Transverse colon (tissue), 4 donors: ENCODE data around the gene MTHFD1L. TPM values are rescaled to one million over a fixed set of nuclear protein-coding genes. Genes with fewer than 3 reads are reported as not detected.

Experiments
- DNase-seq: peaks from one replicate; pipeline ENCODE4 v3.0.0-alpha.2; 2019
- H3K27ac ChIP-seq, 4 donors: fragments of 200-600 bp; sonication (generic); 2 replicates each; pipeline ENCODE4 v1.5.1; 2016 to 2018; ENCODE audit warnings: inconsistent platforms in 4 of 4
- H3K27me3 ChIP-seq: fragments of 200-600 bp; sonication (generic); 2 replicates; pipeline ENCODE4 v1.5.1; 2017; ENCODE audit warnings: inconsistent platforms
- H3K36me3 ChIP-seq, 4 donors: fragments of 200-600 bp; sonication (generic); 2 replicates each; pipeline ENCODE4 v1.5.1; 2017 to 2019; ENCODE audit warnings: inconsistent platforms in 4 of 4
- H3K4me1 ChIP-seq, 4 donors: fragments of 200-600 bp; sonication (generic); 2 replicates each; pipeline ENCODE4 v1.5.1; 2017 to 2020; ENCODE audit warnings: inconsistent platforms in 4 of 4
- H3K4me3 ChIP-seq, 4 donors: fragments of 200-600 bp; sonication (generic); 1 replicate in 1 of 4; 2 replicates in 3 of 4; pipeline versions ENCODE4 v1.5.1 to v1.6.1; 2017 to 2019; ENCODE audit warnings: inconsistent platforms in 4 of 4
- H3K9me3 ChIP-seq, 2 donors: fragments of 200-600 bp; sonication (generic); 2 replicates each; pipeline ENCODE4 v1.5.1; 2017 to 2019; ENCODE audit warnings: inconsistent platforms in 2 of 2
- EP300 ChIP-seq: sonication (generic); formaldehyde crosslinking; IDR thresholded peaks from one replicate; pipeline ENCODE4 v1.6.1; 2017; ENCODE audit warnings: antibody characterized with exemption, low read depth
- POLR2A ChIP-seq: fragments of 450-650 bp; IDR thresholded peaks from one replicate; pipeline ENCODE4 v1.6.1; 2016; ENCODE audit warnings: antibody characterized with exemption, mild to moderate bottlenecking, moderate library complexity
- POLR2AphosphoS5 ChIP-seq, 3 donors: sonication (generic); formaldehyde crosslinking; IDR thresholded peaks; one replicate each; pipeline ENCODE4 v1.6.1; 2016; ENCODE audit warnings: antibody characterized with exemption in 3 of 3
- WGBS, 2 donors: methylation state at CpG; one replicate each; pipeline ENCODE4 v1.1.5; 2018; ENCODE audit warnings: low coverage in 1 of 2; 5-methylcytosine and 5-hydroxymethylcytosine counted together
- in situ Hi-C, 4 donors: fragments of 200-750 bp; cut with MboI; loops; one replicate each; pipeline versions ENCODE4 v1.15.0 to v1.15.1; 2017; ENCODE audit warnings: low sequenced_read_pairs in 3 of 4, low pct_ligation_motif_present in 1 of 4, low pct_unique_long_range_greater_than_20kb in 1 of 4
- intact Hi-C: fragments of 100-400 bp; cut with DNase I; formaldehyde crosslinking; loops from one replicate; pipeline ENCODE4 v1.15.1; 2023; ENCODE audit warnings: low total_unique reads
- total RNA-seq, 4 donors: library from RNA; depleted of rRNA; stranded (reverse); fragments of >200 nt; gene quantifications; one replicate each; pipeline ENCODE4 v1.1.0, GENCODE V29; 2016
- TF ChIP-seq, protein P1 (sequence below), 5 experiments: fragments of 200-600 bp in 3 of 5; fragments of 450-650 bp in 2 of 5; sonication (generic) in 3 of 5; IDR thresholded peaks; 1 replicate in 2 of 5; 2 replicates in 3 of 5; pipeline ENCODE4 v1.5.1; 2016 to 2017; ENCODE audit warnings: antibody characterized with exemption in 5 of 5, inconsistent platforms in 3 of 5, mild to moderate bottlenecking in 2 of 5, moderate library complexity in 1 of 5

The MTHFD1L gene
- total RNA-seq, 4 donors from 2014 or later, result 0.82 to 10.1 (median 5.4) TPM

DNA sequence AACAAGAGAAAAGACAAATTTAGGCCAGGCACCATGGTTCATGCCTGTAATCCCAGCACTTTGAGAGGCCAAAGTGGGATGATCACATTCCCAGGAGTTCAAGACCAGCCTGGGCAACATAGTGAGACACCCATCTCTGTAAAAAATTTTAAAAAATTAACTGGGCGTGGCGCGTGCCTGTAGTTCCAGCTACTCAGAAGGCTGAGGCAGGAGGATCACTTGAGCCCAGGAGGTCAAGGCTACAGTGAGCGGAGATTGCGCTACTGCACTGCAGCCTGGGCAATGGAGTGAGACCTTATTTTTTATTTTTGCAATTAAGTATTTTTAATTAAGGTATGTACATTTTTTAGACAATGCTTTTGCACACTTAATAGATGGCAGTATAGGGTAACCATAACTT is 3.3 kb downstream of the MTHFD1L start:
- no peak overlapping the region for H3K27ac ChIP-seq
- no peak overlapping the region for H3K4me3 ChIP-seq
- TF ChIP-seq, protein P1, sequence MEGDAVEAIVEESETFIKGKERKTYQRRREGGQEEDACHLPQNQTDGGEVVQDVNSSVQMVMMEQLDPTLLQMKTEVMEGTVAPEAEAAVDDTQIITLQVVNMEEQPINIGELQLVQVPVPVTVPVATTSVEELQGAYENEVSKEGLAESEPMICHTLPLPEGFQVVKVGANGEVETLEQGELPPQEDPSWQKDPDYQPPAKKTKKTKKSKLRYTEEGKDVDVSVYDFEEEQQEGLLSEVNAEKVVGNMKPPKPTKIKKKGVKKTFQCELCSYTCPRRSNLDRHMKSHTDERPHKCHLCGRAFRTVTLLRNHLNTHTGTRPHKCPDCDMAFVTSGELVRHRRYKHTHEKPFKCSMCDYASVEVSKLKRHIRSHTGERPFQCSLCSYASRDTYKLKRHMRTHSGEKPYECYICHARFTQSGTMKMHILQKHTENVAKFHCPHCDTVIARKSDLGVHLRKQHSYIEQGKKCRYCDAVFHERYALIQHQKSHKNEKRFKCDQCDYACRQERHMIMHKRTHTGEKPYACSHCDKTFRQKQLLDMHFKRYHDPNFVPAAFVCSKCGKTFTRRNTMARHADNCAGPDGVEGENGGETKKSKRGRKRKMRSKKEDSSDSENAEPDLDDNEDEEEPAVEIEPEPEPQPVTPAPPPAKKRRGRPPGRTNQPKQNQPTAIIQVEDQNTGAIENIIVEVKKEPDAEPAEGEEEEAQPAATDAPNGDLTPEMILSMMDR (IDR thresholded peaks at IDR 0.05), result no peak
- TF ChIP-seq POLR2AphosphoS5 (IDR thresholded peaks at IDR 0.05) (no peak), EP300 (no peak), POLR2A (no peak)
- in situ Hi-C loops, result no loop called here
- H3K36me3 ChIP-seq, result no peaks in the 10 kb centered on the region
- WGBS, 2 donors, result 93 to 95% methylated on average over 2 to 5 of the region's 5 CpGs
- intact Hi-C loops, result no loop called here
- H3K9me3 ChIP-seq, result no peaks in the 10 kb centered on the region
- H3K4me1 ChIP-seq, result peaks cover 0 to 16% (median 13%) of the 10 kb centered on the region in 4 donors
- DNase-seq, result no peak
- H3K27me3 ChIP-seq, result no peaks in the 10 kb centered on the region

DNA sequence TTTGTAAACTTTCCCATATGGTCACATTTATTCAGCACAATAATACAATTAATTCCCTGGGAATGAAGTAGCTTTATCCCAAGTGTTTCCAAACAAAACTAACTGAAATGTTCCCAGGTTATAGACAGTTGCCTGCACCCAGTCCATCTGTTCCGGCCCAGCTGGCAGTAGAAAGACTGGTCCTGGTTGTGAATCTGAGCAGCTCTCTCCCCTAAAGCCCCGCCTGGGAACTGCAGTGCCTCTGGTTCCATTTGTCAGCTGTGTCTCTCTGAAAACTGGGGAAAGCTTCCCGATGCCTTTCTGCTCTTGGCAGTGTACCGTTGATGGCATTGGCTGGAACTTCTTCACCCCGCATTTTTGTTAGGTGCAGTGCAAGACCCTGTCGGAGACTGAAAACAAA is 8.7 kb downstream of the MTHFD1L start:
- intact Hi-C loops, result no loop called here
- in situ Hi-C loops, result no loop called here

DNA sequence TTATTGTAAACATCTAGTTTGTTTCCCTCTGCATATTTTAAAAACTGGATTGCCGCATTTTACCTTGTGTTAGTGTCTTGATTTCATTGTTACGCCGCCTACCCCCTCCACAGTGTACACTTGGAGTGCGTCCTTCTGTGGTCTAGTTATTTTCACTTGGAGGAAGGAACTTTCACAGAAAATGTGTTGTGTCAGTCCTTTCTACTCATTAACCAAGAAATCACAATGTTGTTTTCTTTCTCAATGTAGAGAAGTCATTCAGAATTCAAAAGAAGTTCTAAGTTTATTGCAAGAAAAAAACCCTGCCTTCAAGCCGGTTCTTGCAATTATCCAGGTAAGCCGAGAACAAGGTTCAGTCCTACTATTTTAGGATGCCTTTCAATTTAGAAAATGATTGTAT is 10.3 kb downstream of the MTHFD1L start:
- H3K4me3 ChIP-seq, result no peak overlapping the region
- H3K9me3 ChIP-seq, result no peaks in the 10 kb centered on the region
- TF ChIP-seq EP300, result no peak
- TF ChIP-seq POLR2AphosphoS5 (IDR thresholded peaks at IDR 0.05), result no peak
- TF ChIP-seq POLR2A, result no peak
- TF ChIP-seq, protein P1 (IDR thresholded peaks at IDR 0.05), result no peak
- H3K27me3 ChIP-seq, result no peaks in the 10 kb centered on the region
- DNase-seq, result no peak
- peak overlapping the region in 3 of 4 donors; percentile 23 to 45 (median 31) for H3K27ac ChIP-seq
- peaks cover 4 to 22% (median 7%) of the 10 kb centered on the region in 4 donors for H3K4me1 ChIP-seq
- in situ Hi-C loops, result loop anchor here in 1 of 4 donors (25.0 kb wide), 1 partner anchor 136 kb away; no protein-coding TSS in a partner anchor
- no peaks in the 10 kb centered on the region for H3K36me3 ChIP-seq
- 68 to 79% methylated on average over 6 of the region's 6 CpGs for WGBS, 2 donors
- intact Hi-C loops, result loop anchor here (1.0 kb wide), 1 partner anchor 59 kb away; no protein-coding TSS in a partner anchor

More for the DNA sequence above, 8.7 kb downstream of the MTHFD1L start:
- Histone ChIP-seq H3K4me3 (no peak overlapping the region), H3K4me1 (peaks cover 4 to 22% (median 7%) of the 10 kb centered on the region in 4 donors), H3K27me3 (no peaks in the 10 kb centered on the region), H3K27ac (no peak overlapping the region), H3K36me3 (no peaks in the 10 kb centered on the region), H3K9me3 (no peaks in the 10 kb centered on the region)
- WGBS, 2 donors, result 92 to 93% methylated on average over 3 to 6 of the region's 6 CpGs
- no peak for DNase-seq
- TF ChIP-seq, protein P1 (IDR thresholded peaks at IDR 0.05), result no peak
- TF ChIP-seq EP300 (no peak), POLR2AphosphoS5 (IDR thresholded peaks at IDR 0.05) (no peak), POLR2A (no peak)

DNA sequence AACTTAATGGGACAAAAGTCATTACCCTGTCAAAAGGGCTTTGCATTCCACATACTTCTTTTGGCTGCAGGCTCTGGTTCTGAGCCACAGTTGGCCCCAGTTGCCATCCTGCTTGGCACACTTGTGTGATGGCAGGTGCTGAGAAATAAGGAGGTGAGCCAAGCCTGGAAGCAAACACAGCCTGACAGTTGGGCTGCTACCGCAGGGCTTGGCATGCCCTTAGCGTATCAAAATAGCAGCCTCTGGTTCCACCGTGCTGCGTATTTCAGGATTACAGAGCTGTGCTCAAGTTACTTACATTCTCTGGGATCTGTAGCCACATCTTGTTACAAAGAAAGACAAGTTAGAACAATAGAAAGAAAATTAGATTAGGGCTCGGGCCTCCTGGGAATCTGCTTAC is 11.1 kb downstream of the MTHFD1L start:
- Histone ChIP-seq H3K27ac (peak overlapping the region in 3 of 4 donors; percentile 31 to 45 (median 36)), H3K27me3 (no peaks in the 10 kb centered on the region), H3K9me3 (no peaks in the 10 kb centered on the region), H3K4me1 (peaks cover 4 to 23% (median 8%) of the 10 kb centered on the region in 4 donors), H3K36me3 (no peaks in the 10 kb centered on the region), H3K4me3 (no peak overlapping the region)
- intact Hi-C loops (loop anchor here (1.0 kb wide), 1 partner anchor 59 kb away; no protein-coding TSS in a partner anchor), in situ Hi-C loops (loop anchor here in 1 of 4 donors (25.0 kb wide), 1 partner anchor 136 kb away; no protein-coding TSS in a partner anchor)
- peak; percentile 44 for DNase-seq
- TF ChIP-seq POLR2A, result no peak
- TF ChIP-seq POLR2AphosphoS5 (IDR thresholded peaks at IDR 0.05), result peak in 1 of 3 donors; percentile 20
- WGBS, 2 donors, result 39% methylated on average over 5 of the region's 5 CpGs; no CpG with 5 or more reads in 1 of the 2 donors
